Endodermal cell (in vitro differentiated cells): ENCODE results near the gene GPN1. TPM values are rescaled to one million over a fixed set of nuclear protein-coding genes. Genes with fewer than 3 reads are reported as not detected.

Experiments used
- DNase-seq: peaks from one replicate; pipeline ENCODE4 v3.0.0-alpha.2; 2017
- H3K27ac ChIP-seq: 2 replicates; pipeline ENCODE4 v1.5.1; 2013; ENCODE audit warnings: mild to moderate bottlenecking, low read depth, low read length, moderate library complexity
- H3K27me3 ChIP-seq: 2 replicates; pipeline ENCODE4 v1.6.1; 2013; ENCODE audit warnings: mild to moderate bottlenecking, low read length, moderate library complexity; ENCODE audit not compliant: insufficient read depth, control insufficient read depth, poor library complexity, severe bottlenecking
- H3K36me3 ChIP-seq: 2 replicates; pipeline ENCODE4 v1.7.0; 2013; ENCODE audit warnings: mild to moderate bottlenecking, low read length, moderate library complexity; ENCODE audit not compliant: control insufficient read depth, insufficient read depth
- H3K4me1 ChIP-seq: one replicate; pipeline ENCODE4 v1.7.0; 2013; ENCODE audit warnings: low read length; ENCODE audit not compliant: control insufficient read depth, insufficient read depth
- H3K4me3 ChIP-seq: 2 replicates; pipeline ENCODE4 v1.5.1; 2013; ENCODE audit warnings: mild to moderate bottlenecking, low read length, moderate library complexity
- H3K9ac ChIP-seq: 2 replicates; pipeline ENCODE4 v1.6.1; 2013; ENCODE audit warnings: mild to moderate bottlenecking, low read length, moderate library complexity; ENCODE audit not compliant: poor library complexity, severe bottlenecking; ENCODE audit errors: extremely low read depth
- H3K9me3 ChIP-seq: 2 replicates; pipeline ENCODE4 v1.6.1; 2013; ENCODE audit warnings: mild to moderate bottlenecking, low read length, moderate library complexity; ENCODE audit not compliant: control insufficient read depth
- H3K27ac Mint-ChIP-seq: 2 replicates; pipeline ENCODE4 v1.8.0; 2020; ENCODE audit warnings: mixed read lengths
- H3K27me3 Mint-ChIP-seq: 2 replicates; pipeline ENCODE4 v1.8.0; 2021; ENCODE audit warnings: mild to moderate bottlenecking, mixed read lengths; ENCODE audit not compliant: insufficient read depth
- H3K36me3 Mint-ChIP-seq: 2 replicates; pipeline ENCODE4 v1.8.0; 2020; ENCODE audit warnings: low read depth, mixed read lengths
- H3K4me1 Mint-ChIP-seq: 2 replicates; pipeline ENCODE4 v1.8.0; 2020; ENCODE audit warnings: mixed read lengths
- H3K4me3 Mint-ChIP-seq: 2 replicates; pipeline ENCODE4 v1.8.0; 2020; ENCODE audit warnings: mild to moderate bottlenecking, moderate library complexity, mixed read lengths
- H3K9me3 Mint-ChIP-seq: 2 replicates; pipeline ENCODE4 v1.8.0; 2020; ENCODE audit warnings: mild to moderate bottlenecking, mixed read lengths
- CTCF ChIP-seq: fragments of 200-600 bp; sonication (generic); conservative IDR thresholded peaks from 2 replicates; pipeline ENCODE4 v1.5.0; 2021; ENCODE audit warnings: antibody characterized with exemption, mild to moderate bottlenecking
- WGBS, 2 experiments: methylation state at CpG; one replicate each; pipeline versions ENCODE4 v1.1.5 to v1.1.7; 2013; ENCODE audit warnings: missing lambda C conversion rate in 2 of 2, mixed read lengths in 1 of 2; ENCODE audit not compliant: insufficient coverage in 1 of 2, insufficient read length in 1 of 2; 5-methylcytosine and 5-hydroxymethylcytosine counted together
- total RNA-seq, 2 donors: library from RNA; stranded (reverse); fragmentation: NEBNext Ultra II Directional in 1 of 2; extraction: Animal tissue kit (Norgen Biotek cat#: 25700) in 1 of 2; gene quantifications; 2 replicates in 1 of 2; 3 replicates in 1 of 2; pipeline ENCODE4 v1.2.1, GENCODE V29; 2021

The GPN1 gene
- total RNA-seq, 2 donors from 2014 or later: 49.6 to 51.5 TPM

GRCh38 chr2:27596627-27597026 is 32.2 kb upstream of the GPN1 start:
- Histone ChIP-seq H3K9ac (no peak overlapping the region), H3K36me3 (peaks cover 49% of the 10 kb centered on the region), H3K27me3 (no peaks in the 10 kb centered on the region), H3K4me3 (peak overlapping the region; percentile 45), H3K4me1 (no peaks in the 10 kb centered on the region), H3K27ac (no peak overlapping the region), H3K9me3 (peaks cover 53% of the 10 kb centered on the region)
- Mint-ChIP-seq H3K36me3 (peaks cover 78% of the 10 kb centered on the region), H3K9me3 (peaks cover 53% of the 10 kb centered on the region), H3K4me3 (no peak overlapping the region), H3K27me3 (no peaks in the 10 kb centered on the region), H3K27ac (no peak overlapping the region), H3K4me1 (no peaks in the 10 kb centered on the region)
- no peak for TF ChIP-seq CTCF
- WGBS, 2 experiments: 75% methylated on average over 1 of the region's 1 CpG; no CpG with 5 or more reads in 1 of the 2 experiments
- DNase-seq: no peak

GRCh38 chr2:27606611-27607010 is 22.2 kb upstream of the GPN1 start:
- WGBS, 2 experiments: 92 to 93% methylated on average over 1 to 2 of the region's 2 CpGs
- no peak overlapping the region for H3K4me3 Mint-ChIP-seq
- Histone ChIP-seq H3K4me3 (no peak overlapping the region), H3K9me3 (no peaks in the 10 kb centered on the region), H3K9ac (no peak overlapping the region), H3K27ac (no peak overlapping the region), H3K36me3 (peaks cover 73% of the 10 kb centered on the region), H3K4me1 (no peaks in the 10 kb centered on the region), H3K27me3 (no peaks in the 10 kb centered on the region)
- no peak for DNase-seq
- no peaks in the 10 kb centered on the region for H3K27me3 Mint-ChIP-seq
- no peaks in the 10 kb centered on the region for H3K4me1 Mint-ChIP-seq
- peaks cover 61% of the 10 kb centered on the region for H3K36me3 Mint-ChIP-seq
- no peaks in the 10 kb centered on the region for H3K9me3 Mint-ChIP-seq
- no peak overlapping the region for H3K27ac Mint-ChIP-seq
- no peak for TF ChIP-seq CTCF

- no peaks in the 10 kb centered on the region for H3K9me3 ChIP-seq
- H3K36me3 Mint-ChIP-seq: peaks cover 60% of the 10 kb centered on the region
- no peaks in the 10 kb centered on the region for H3K4me1 Mint-ChIP-seq
- no peaks in the 10 kb centered on the region for H3K27me3 ChIP-seq
- H3K4me3 ChIP-seq: no peak overlapping the region
- no peaks in the 10 kb centered on the region for H3K27me3 Mint-ChIP-seq
- no peak overlapping the region for H3K9ac ChIP-seq
- 96 to 100% methylated on average over 1 to 2 of the region's 2 CpGs for WGBS, 2 experiments
- no peaks in the 10 kb centered on the region for H3K9me3 Mint-ChIP-seq
- H3K4me3 Mint-ChIP-seq: no peak overlapping the region
- no peak for DNase-seq
- no peaks in the 10 kb centered on the region for H3K4me1 ChIP-seq
- H3K27ac ChIP-seq: no peak overlapping the region
- no peak overlapping the region for H3K27ac Mint-ChIP-seq
- no peak for TF ChIP-seq CTCF
- peaks cover 69% of the 10 kb centered on the region for H3K36me3 ChIP-seq
Observed at GRCh38 chr2:27613985-27614384, 14.9 kb upstream of the GPN1 start.
